GM12878 (cell line): ENCODE results near the gene IFNL3.
"Not testable (repeated sequence)": the region's sequence is repeated elsewhere in the genome, so short reads cannot be mapped to it uniquely, and the experiment has no call there.

Source experiments
- ASH2L ChIP-seq: fragments of 300-600, 200-600 bp; sonication (generic); IDR thresholded peaks from 2 replicates; pipeline ENCODE4 v1.6.1; 2017; ENCODE audit warnings: low read depth, mild to moderate bottlenecking, borderline replicate concordance
- CBFB ChIP-seq: IDR thresholded peaks from 2 replicates; pipeline ENCODE4 v1.6.1; 2016; ENCODE audit warnings: antibody characterized with exemption, low read depth
- CHD1 ChIP-seq: IDR thresholded peaks from 2 replicates; pipeline ENCODE4 v1.6.1; 2012; ENCODE audit warnings: low read depth, low read length, improper control_type of control experiment
- CHD2 ChIP-seq: IDR thresholded peaks from 2 replicates; pipeline ENCODE4 v1.6.1; 2011; ENCODE audit warnings: low read depth, low read length, improper control_type of control experiment, borderline replicate concordance
- EZH2 ChIP-seq: IDR thresholded peaks from 2 replicates; pipeline ENCODE4 v1.6.1; 2012; ENCODE audit warnings: low read depth, mild to moderate bottlenecking, control low read depth, inconsistent platforms, low read length, borderline replicate concordance; ENCODE audit not compliant: control insufficient read depth
- GABPA ChIP-seq: IDR thresholded peaks from 2 replicates; pipeline ENCODE4 v1.6.1; 2014; ENCODE audit warnings: antibody characterized with exemption, low read depth, mild to moderate bottlenecking, inconsistent platforms
- KAT2A ChIP-seq: conservative IDR thresholded peaks from 2 replicates; pipeline ENCODE4 v1.6.1; 2011; ENCODE audit warnings: low read depth, low read length; ENCODE audit not compliant: control insufficient read depth
- POLR2A ChIP-seq: IDR thresholded peaks from 2 replicates; pipeline ENCODE4 v1.6.1; 2011; ENCODE audit warnings: low read depth, mild to moderate bottlenecking, low read length
- POU2F2 ChIP-seq: IDR thresholded peaks from 3 replicates; pipeline ENCODE4 v1.6.1; 2011; ENCODE audit warnings: low read depth, mild to moderate bottlenecking, low read length, borderline replicate concordance
- SP1 ChIP-seq: IDR thresholded peaks from one replicate; pipeline ENCODE4 v1.6.1; 2011; ENCODE audit warnings: low read depth, low read length
- SRF ChIP-seq, 2 experiments: IDR thresholded peaks; 2 replicates each; pipeline ENCODE4 v1.6.1; 2011; ENCODE audit warnings: low read depth in 2 of 2, low read length in 2 of 2, mild to moderate bottlenecking in 1 of 2, moderate library complexity in 1 of 2
- TF ChIP-seq, protein P1 (sequence below), 3 experiments: IDR thresholded peaks in 2 of 3; conservative IDR thresholded peaks in 1 of 3; 2 replicates each; pipeline ENCODE4 v1.5.1; 2011; ENCODE audit warnings: low read depth in 3 of 3, low read length in 3 of 3, mild to moderate bottlenecking in 3 of 3, control low read depth in 2 of 3, moderate library complexity in 2 of 3, inconsistent platforms in 1 of 3, mixed read lengths in 1 of 3; ENCODE audit not compliant: control insufficient read depth in 2 of 3, insufficient read depth in 1 of 3; ENCODE audit errors: extremely low read depth in 1 of 3

DNA sequence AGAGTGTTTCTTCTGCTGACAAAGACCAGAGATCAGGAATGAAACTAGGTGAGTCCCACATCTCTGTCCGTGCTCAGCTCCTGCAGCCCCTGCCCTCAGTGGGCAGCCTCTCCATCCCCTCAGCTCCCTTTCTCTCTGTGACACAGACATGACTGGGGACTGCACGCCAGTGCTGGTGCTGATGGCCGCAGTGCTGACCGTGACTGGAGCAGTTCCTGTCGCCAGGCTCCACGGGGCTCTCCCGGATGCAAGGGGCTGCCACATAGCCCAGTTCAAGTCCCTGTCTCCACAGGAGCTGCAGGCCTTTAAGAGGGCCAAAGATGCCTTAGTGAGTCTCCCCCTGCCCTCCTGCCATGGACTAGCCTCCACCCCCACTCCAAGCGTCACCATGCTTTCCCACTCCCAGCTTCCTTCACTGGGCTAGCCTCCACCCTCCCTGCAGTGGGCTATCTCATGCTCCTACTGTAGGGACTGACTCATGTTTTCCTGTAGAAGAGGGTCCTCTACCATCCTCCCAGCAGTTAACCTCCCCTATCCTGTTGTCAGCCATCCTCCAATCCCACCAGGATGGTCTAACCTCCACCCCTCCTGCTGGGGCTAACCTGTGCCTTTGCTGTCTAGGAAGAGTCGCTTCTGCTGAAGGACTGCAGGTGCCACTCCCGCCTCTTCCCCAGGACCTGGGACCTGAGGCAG, 23.9 kb upstream of the IFNL3 start:
- TF ChIP-seq, protein P1, sequence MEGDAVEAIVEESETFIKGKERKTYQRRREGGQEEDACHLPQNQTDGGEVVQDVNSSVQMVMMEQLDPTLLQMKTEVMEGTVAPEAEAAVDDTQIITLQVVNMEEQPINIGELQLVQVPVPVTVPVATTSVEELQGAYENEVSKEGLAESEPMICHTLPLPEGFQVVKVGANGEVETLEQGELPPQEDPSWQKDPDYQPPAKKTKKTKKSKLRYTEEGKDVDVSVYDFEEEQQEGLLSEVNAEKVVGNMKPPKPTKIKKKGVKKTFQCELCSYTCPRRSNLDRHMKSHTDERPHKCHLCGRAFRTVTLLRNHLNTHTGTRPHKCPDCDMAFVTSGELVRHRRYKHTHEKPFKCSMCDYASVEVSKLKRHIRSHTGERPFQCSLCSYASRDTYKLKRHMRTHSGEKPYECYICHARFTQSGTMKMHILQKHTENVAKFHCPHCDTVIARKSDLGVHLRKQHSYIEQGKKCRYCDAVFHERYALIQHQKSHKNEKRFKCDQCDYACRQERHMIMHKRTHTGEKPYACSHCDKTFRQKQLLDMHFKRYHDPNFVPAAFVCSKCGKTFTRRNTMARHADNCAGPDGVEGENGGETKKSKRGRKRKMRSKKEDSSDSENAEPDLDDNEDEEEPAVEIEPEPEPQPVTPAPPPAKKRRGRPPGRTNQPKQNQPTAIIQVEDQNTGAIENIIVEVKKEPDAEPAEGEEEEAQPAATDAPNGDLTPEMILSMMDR (IDR thresholded peaks at IDR 0.05 in 2 of 3, conservative IDR thresholded peaks at IDR 0.05 in 1 of 3; ENCODE audit: control insufficient read depth in 2 of 3, extremely low read depth in 1 of 3, insufficient read depth in 1 of 3, low read depth in 3 of 3, low read length in 3 of 3) = not testable (repeated sequence)
- TF ChIP-seq POLR2A; CBFB; SRF (IDR thresholded peaks at IDR 0.05; ENCODE audit: low read depth in 2 of 2, low read length in 2 of 2); GABPA; KAT2A; POU2F2; EZH2; CHD2; SP1; CHD1; ASH2L: not testable (repeated sequence)
